Measurements from ENCODE around the gene IFNA8. TPM values are rescaled to one million over a fixed set of nuclear protein-coding genes. Genes with fewer than 3 reads are reported as not detected.

Gene IFNA8
- total RNA-seq, 2 donors from 2014 or later: not detected

DNA sequence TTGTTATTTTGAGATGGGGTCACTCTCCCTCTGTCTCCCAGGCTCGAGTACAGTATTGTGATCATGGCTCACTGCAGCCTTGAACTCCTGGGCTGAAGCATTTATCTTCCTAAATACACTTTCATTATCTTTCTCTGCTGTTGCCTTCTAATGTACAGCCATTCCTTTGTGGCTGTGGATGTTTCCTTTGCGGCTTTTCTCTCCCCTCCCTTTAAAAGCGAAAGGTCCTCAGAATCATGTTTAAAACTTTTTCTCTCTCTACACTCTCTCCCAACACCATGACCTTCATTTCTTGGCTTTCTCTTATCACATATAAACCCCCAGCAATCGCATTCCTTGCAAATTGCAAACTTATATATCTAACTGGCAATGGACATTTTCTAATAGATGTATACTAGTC, 25.3 kb upstream of the IFNA8 start:
- ATAC-seq (ENCODE audit: insufficient number of reproducible peaks, low FRiP score, low read depth): no peak
- no peaks in the 10 kb centered on the region for H3K27me3 ChIP-seq (replicated peaks; ENCODE audit: insufficient read depth)
- TF ChIP-seq, protein P1, sequence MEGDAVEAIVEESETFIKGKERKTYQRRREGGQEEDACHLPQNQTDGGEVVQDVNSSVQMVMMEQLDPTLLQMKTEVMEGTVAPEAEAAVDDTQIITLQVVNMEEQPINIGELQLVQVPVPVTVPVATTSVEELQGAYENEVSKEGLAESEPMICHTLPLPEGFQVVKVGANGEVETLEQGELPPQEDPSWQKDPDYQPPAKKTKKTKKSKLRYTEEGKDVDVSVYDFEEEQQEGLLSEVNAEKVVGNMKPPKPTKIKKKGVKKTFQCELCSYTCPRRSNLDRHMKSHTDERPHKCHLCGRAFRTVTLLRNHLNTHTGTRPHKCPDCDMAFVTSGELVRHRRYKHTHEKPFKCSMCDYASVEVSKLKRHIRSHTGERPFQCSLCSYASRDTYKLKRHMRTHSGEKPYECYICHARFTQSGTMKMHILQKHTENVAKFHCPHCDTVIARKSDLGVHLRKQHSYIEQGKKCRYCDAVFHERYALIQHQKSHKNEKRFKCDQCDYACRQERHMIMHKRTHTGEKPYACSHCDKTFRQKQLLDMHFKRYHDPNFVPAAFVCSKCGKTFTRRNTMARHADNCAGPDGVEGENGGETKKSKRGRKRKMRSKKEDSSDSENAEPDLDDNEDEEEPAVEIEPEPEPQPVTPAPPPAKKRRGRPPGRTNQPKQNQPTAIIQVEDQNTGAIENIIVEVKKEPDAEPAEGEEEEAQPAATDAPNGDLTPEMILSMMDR (IDR thresholded peaks at IDR 0.05): no peak

GRCh38 chr9:21385131-21385670, 23.7 kb upstream of the IFNA8 start, which contains the start of gene IFNA2:
Gene IFNA2 (minus strand): TSS chr9:21385398. CDS start chr9:21385329, 69 bp downstream.
- TF ChIP-seq, protein P1 (IDR thresholded peaks at IDR 0.05): no peak
- no peaks in the 10 kb centered on the region for H3K9me3 ChIP-seq
- ATAC-seq (ENCODE audit: insufficient number of reproducible peaks, low FRiP score, low read depth): no peak

More for the DNA sequence above, 25.3 kb upstream of the IFNA8 start:
- no peaks in the 10 kb centered on the region for H3K9me3 ChIP-seq
- DNase-seq (ENCODE audit: low spot score): no peak
- H3K36me3 ChIP-seq: no peaks in the 10 kb centered on the region
- H3K4me1 ChIP-seq (ENCODE audit: control insufficient read depth in 1 of 2, low read depth in 2 of 2): peaks cover 0 to 7% of the 10 kb centered on the region in 2 donors
- H3K27ac ChIP-seq: no peak overlapping the region
- no peak overlapping the region for H3K4me3 ChIP-seq

DNA sequence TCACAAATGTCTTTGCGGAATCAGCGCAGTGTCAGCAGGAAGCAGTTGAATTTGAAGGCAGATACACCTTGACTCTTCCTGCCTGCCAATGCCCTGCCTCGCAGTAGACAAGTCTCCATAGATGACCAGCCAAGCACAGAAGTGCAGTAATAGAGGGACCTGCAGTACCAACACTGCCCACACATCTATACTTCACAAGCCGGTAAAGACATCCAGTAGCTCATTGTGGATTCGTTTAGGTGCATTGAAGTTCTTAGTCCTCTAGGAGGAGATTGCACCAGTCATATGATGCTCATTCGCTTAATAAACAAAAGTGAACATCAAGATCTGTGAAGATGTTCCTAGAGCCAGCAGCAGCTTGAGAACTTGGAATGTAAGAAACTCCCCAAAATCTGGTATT, 16.6 kb upstream of the IFNA8 start:
- ATAC-seq (ENCODE audit: insufficient number of reproducible peaks, low FRiP score, low read depth) (no peak), DNase-seq (ENCODE audit: low spot score) (no peak)
- H3K27me3 ChIP-seq (replicated peaks; ENCODE audit: insufficient read depth): no peaks in the 10 kb centered on the region

More at GRCh38 chr9:21385131-21385670, 23.7 kb upstream of the IFNA8 start, which contains the start of gene IFNA2:
- H3K36me3 ChIP-seq: no peaks in the 10 kb centered on the region
- H3K4me1 ChIP-seq (ENCODE audit: control insufficient read depth in 1 of 2, low read depth in 2 of 2): peaks cover 0 to 7% of the 10 kb centered on the region in 2 donors
- no peak for DNase-seq (ENCODE audit: low spot score)
- no peak within 1 kb of the TSS for H3K27ac ChIP-seq
- no peak within 1 kb of the TSS for H3K4me3 ChIP-seq
- no peaks in the 10 kb centered on the region for H3K27me3 ChIP-seq (replicated peaks; ENCODE audit: insufficient read depth)

GRCh38 chr9:21395778-21396717, 12.9 kb upstream of the IFNA8 start:
- Histone ChIP-seq H3K4me1 (ENCODE audit: control insufficient read depth in 1 of 2, low read depth in 2 of 2) (peaks cover 0 to 6% of the 10 kb centered on the region in 2 donors), H3K36me3 (no peaks in the 10 kb centered on the region), H3K27me3 (replicated peaks; ENCODE audit: insufficient read depth) (no peaks in the 10 kb centered on the region), H3K9me3 (no peaks in the 10 kb centered on the region), H3K27ac (no peak overlapping the region), H3K4me3 (peak overlapping the region; percentile 70)
- DNase-seq (ENCODE audit: low spot score): no peak
- TF ChIP-seq, protein P1 (IDR thresholded peaks at IDR 0.05): peak; percentile 71
- no peak for ATAC-seq (ENCODE audit: insufficient number of reproducible peaks, low FRiP score, low read depth)

More for the DNA sequence above, 16.6 kb upstream of the IFNA8 start:
- TF ChIP-seq, protein P1 (IDR thresholded peaks at IDR 0.05): peak; percentile 30
- peaks cover 0 to 6% of the 10 kb centered on the region in 2 donors for H3K4me1 ChIP-seq (ENCODE audit: control insufficient read depth in 1 of 2, low read depth in 2 of 2)
- no peaks in the 10 kb centered on the region for H3K36me3 ChIP-seq
- no peak overlapping the region for H3K4me3 ChIP-seq
- H3K27ac ChIP-seq: no peak overlapping the region
- H3K9me3 ChIP-seq: no peaks in the 10 kb centered on the region

GRCh38 chr9:21398955-21399489, 9.9 kb upstream of the IFNA8 start:
- ATAC-seq (ENCODE audit: insufficient number of reproducible peaks, low FRiP score, low read depth) (no peak), DNase-seq (ENCODE audit: low spot score) (no peak)
- no peak overlapping the region for H3K27ac ChIP-seq
- peaks cover 9 to 19% of the 10 kb centered on the region in 2 donors for H3K4me1 ChIP-seq (ENCODE audit: control insufficient read depth in 1 of 2, low read depth in 2 of 2)
- TF ChIP-seq, protein P1 (IDR thresholded peaks at IDR 0.05): no peak
- H3K9me3 ChIP-seq: no peaks in the 10 kb centered on the region
- no peaks in the 10 kb centered on the region for H3K27me3 ChIP-seq (replicated peaks; ENCODE audit: insufficient read depth)
- no peak overlapping the region for H3K4me3 ChIP-seq
- H3K36me3 ChIP-seq: no peaks in the 10 kb centered on the region

Measured in thoracic aorta (tissue), 2 donors.